RWPE2 (cell line): ENCODE data around the gene GPRC5D.

Experiments used
- ATAC-seq: fragments of 200-7000 bp; cut with Tn5 transposase; 3 replicates; pipeline ENCODE4 v1.9.1; 2021; ENCODE audit warnings: low read depth
- DNase-seq: peaks from one replicate; pipeline ENCODE4 v3.0.0-alpha.2; 2020; ENCODE audit warnings: low spot score
- H3K27ac ChIP-seq: fragments of 450-650 bp; 2 replicates; pipeline ENCODE4 v1.5.1; 2017; ENCODE audit warnings: mild to moderate bottlenecking; ENCODE audit not compliant: poor library complexity, severe bottlenecking
- H3K27me3 ChIP-seq: fragments of 250-450 bp; sonication (Bioruptor Pico); 2 replicates; pipeline ENCODE4 v1.5.1; 2021; ENCODE audit warnings: mild to moderate bottlenecking, moderate library complexity; ENCODE audit not compliant: insufficient read depth, poor library complexity, severe bottlenecking
- H3K36me3 ChIP-seq: fragments of 250-450 bp; sonication (Bioruptor Pico); 2 replicates; pipeline ENCODE4 v1.5.1; 2020; ENCODE audit warnings: low read depth, mild to moderate bottlenecking, moderate library complexity
- H3K4me1 ChIP-seq: fragments of 250-450 bp; sonication (Bioruptor Pico); 2 replicates; pipeline ENCODE4 v1.5.1; 2021; ENCODE audit warnings: mild to moderate bottlenecking, moderate library complexity; ENCODE audit not compliant: insufficient read depth, poor library complexity, severe bottlenecking
- H3K4me3 ChIP-seq: fragments of 250-450 bp; sonication (Bioruptor Pico); 2 replicates; pipeline ENCODE4 v1.5.1; 2021; ENCODE audit warnings: mild to moderate bottlenecking, moderate library complexity; ENCODE audit not compliant: severe bottlenecking
- H3K9me3 ChIP-seq: fragments of 250-450 bp; sonication (Bioruptor Pico); 2 replicates; pipeline ENCODE4 v1.5.1; 2021; ENCODE audit warnings: mild to moderate bottlenecking, moderate library complexity; ENCODE audit not compliant: severe bottlenecking
- TF ChIP-seq, protein P1 (sequence below): fragments of 450-650 bp; IDR thresholded peaks from one replicate; pipeline ENCODE4 v1.5.1; 2017; ENCODE audit warnings: mild to moderate bottlenecking, moderate library complexity; ENCODE audit not compliant: poor library complexity, severe bottlenecking

The GPRC5D gene

GRCh38 chr12:12958886-12959285 lies 6.9 kb upstream of the GPRC5D start:
- no peaks in the 10 kb centered on the region for H3K36me3 ChIP-seq
- H3K27me3 ChIP-seq: no peaks in the 10 kb centered on the region
- H3K4me3 ChIP-seq: no peak overlapping the region
- ATAC-seq (no peak), DNase-seq (no peak)
- no peak overlapping the region for H3K27ac ChIP-seq
- TF ChIP-seq, protein P1, sequence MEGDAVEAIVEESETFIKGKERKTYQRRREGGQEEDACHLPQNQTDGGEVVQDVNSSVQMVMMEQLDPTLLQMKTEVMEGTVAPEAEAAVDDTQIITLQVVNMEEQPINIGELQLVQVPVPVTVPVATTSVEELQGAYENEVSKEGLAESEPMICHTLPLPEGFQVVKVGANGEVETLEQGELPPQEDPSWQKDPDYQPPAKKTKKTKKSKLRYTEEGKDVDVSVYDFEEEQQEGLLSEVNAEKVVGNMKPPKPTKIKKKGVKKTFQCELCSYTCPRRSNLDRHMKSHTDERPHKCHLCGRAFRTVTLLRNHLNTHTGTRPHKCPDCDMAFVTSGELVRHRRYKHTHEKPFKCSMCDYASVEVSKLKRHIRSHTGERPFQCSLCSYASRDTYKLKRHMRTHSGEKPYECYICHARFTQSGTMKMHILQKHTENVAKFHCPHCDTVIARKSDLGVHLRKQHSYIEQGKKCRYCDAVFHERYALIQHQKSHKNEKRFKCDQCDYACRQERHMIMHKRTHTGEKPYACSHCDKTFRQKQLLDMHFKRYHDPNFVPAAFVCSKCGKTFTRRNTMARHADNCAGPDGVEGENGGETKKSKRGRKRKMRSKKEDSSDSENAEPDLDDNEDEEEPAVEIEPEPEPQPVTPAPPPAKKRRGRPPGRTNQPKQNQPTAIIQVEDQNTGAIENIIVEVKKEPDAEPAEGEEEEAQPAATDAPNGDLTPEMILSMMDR: no peak
- H3K4me1 ChIP-seq: no peaks in the 10 kb centered on the region
- H3K9me3 ChIP-seq: no peaks in the 10 kb centered on the region

DNA sequence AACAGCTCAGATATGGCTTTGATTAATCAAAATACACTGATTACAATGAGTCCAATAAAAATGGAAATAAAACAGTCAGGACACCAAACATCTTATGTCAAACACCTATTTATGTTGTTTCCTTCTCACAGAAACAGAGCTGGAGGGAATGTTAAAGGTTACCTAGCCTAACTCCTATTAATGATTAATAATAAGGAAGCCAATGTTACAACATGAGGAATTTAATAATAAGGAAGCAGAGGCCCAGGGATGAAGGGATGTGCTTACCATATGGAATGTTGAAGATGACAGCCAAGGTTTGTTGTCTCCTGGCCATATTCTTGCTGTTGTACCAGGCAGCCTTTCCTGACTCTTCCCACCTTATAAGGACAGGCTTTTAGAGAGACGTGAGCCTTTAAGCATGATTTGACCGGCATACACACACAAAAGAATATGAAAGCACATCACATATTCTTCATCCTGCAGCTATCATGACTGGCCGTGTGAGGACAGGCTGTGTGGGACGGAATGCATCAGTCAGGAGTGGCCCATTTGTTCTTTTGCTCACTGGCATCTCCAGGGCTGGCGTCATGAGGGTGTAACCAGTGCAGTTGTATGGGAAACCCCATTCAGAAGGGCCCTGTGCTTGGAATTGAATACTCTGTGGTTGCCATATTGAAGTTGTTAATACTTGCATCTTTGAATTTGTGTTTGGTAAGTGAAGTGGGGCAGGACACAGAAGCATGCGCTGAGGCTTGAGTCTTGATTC lies 3.1 kb upstream of the GPRC5D start:
- Histone ChIP-seq H3K36me3 (no peaks in the 10 kb centered on the region), H3K27ac (no peak overlapping the region), H3K4me3 (no peak overlapping the region), H3K27me3 (no peaks in the 10 kb centered on the region), H3K4me1 (no peaks in the 10 kb centered on the region), H3K9me3 (no peaks in the 10 kb centered on the region)
- ATAC-seq (no peak), DNase-seq (no peak)
- TF ChIP-seq, protein P1: no peak

DNA sequence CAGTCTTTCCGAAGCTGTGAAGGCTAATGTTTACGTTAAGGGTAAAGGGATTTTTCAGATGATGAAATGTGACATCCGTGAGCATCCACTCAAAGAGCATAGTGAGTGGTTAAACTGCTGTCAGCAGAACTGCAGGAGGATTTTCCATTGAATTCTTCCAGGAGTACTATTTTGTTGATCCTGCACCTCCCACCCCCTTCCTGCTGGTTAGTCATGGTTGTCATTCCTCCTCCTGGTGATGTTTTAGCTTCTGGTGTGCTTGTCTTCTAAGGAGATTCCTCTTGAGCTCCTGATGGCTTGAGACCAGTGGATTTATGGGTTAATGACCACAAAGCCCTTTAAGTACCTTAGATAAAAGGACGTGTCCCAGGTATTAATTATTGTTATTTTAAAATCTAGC lies 2.4 kb upstream of the GPRC5D start:
- no peaks in the 10 kb centered on the region for H3K27me3 ChIP-seq
- DNase-seq: no peak
- TF ChIP-seq, protein P1: no peak
- H3K36me3 ChIP-seq: no peaks in the 10 kb centered on the region
- H3K4me3 ChIP-seq: no peak overlapping the region
- no peaks in the 10 kb centered on the region for H3K4me1 ChIP-seq
- no peaks in the 10 kb centered on the region for H3K9me3 ChIP-seq
- no peak overlapping the region for H3K27ac ChIP-seq
- ATAC-seq: no peak

DNA sequence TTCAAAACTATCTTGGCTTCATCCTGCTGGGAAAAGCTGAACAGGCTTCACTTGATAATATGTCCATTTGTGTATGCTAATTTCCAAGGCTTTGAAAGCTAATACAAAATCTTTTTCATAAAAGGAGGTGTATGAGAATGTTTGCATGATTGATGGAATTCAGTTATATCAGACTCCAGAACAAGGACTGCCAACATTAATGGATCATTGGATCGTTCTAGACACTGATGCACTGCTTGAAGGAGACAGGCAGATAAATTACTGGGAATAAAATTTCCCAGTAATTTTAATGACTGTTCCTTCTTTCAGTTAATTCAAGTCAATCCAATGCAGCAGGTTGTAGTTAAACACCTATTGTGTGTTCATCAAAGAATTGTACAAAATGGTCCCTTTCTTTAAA lies 466 bp downstream of the GPRC5D start:
- no peaks in the 10 kb centered on the region for H3K9me3 ChIP-seq
- ATAC-seq (no peak), DNase-seq (no peak)
- TF ChIP-seq, protein P1: no peak
- H3K4me3 ChIP-seq: no peak overlapping the region
- H3K4me1 ChIP-seq: no peaks in the 10 kb centered on the region
- no peaks in the 10 kb centered on the region for H3K36me3 ChIP-seq
- H3K27ac ChIP-seq: no peak overlapping the region
- H3K27me3 ChIP-seq: no peaks in the 10 kb centered on the region

DNA sequence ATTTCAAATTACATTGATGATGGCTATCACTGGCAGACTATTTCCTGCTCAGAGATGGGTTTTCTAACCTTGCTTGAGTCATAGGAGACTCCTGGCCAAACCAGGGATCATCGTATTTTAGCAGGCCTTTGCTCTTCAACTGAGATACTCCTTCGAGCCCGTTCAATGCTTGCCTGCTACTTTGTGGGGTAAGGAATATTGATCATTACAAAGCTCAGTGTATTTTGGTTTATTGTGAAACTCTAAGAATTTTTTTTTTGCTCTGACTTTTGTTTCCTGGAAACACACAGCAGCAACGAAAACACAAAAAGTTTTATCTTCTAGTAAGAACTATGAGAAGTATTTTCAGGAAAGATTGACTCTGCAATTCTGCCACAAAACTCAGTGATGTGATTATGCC lies 4.1 kb downstream of the GPRC5D start:
- no peaks in the 10 kb centered on the region for H3K9me3 ChIP-seq
- no peak overlapping the region for H3K27ac ChIP-seq
- no peak overlapping the region for H3K4me3 ChIP-seq
- H3K27me3 ChIP-seq: no peaks in the 10 kb centered on the region
- DNase-seq (no peak), ATAC-seq (no peak)
- no peaks in the 10 kb centered on the region for H3K4me1 ChIP-seq
- TF ChIP-seq, protein P1: no peak
- no peaks in the 10 kb centered on the region for H3K36me3 ChIP-seq
